Osteoblast (primary cell): ENCODE data around the gene WDR46. TPM values are rescaled to one million over a fixed set of nuclear protein-coding genes. Genes with fewer than 3 reads are reported as not detected.

Source experiments
- DNase-seq: peaks from one replicate; pipeline ENCODE4 v3.0.0; 2011; ENCODE audit warnings: low spot score, mixed read lengths; ENCODE audit not compliant: insufficient read length; ENCODE audit errors: missing footprints
- H2AFZ ChIP-seq: 2 replicates; pipeline ENCODE4 v1.6.0; 2011; ENCODE audit warnings: mild to moderate bottlenecking, low read length
- H3K27ac ChIP-seq: 2 replicates; pipeline ENCODE4 v1.5.1; 2011; ENCODE audit warnings: mild to moderate bottlenecking, low read depth, low read length, moderate library complexity
- H3K27me3 ChIP-seq: 2 replicates; pipeline ENCODE4 v1.6.0; 2012; ENCODE audit warnings: mild to moderate bottlenecking, control low read depth, inconsistent platforms, low read length, moderate library complexity; ENCODE audit not compliant: insufficient read depth
- H3K36me3 ChIP-seq: 2 replicates; pipeline ENCODE4 v1.5.1; 2011; ENCODE audit warnings: mild to moderate bottlenecking, low read length, control low read depth, moderate library complexity; ENCODE audit not compliant: insufficient read depth
- H3K4me1 ChIP-seq: 2 replicates; pipeline ENCODE4 v1.5.1; 2011; ENCODE audit warnings: mild to moderate bottlenecking, low read length, control low read depth, moderate library complexity; ENCODE audit not compliant: insufficient read depth
- H3K4me2 ChIP-seq: 2 replicates; pipeline ENCODE4 v1.6.0; 2011; ENCODE audit warnings: mild to moderate bottlenecking, low read length; ENCODE audit not compliant: insufficient read depth
- H3K4me3 ChIP-seq: fragments of 200-600 bp; sonication (generic); 3 replicates; pipeline ENCODE4 v1.5.1; 2012; ENCODE audit warnings: mild to moderate bottlenecking, low read length, inconsistent platforms; ENCODE audit not compliant: insufficient read depth
- H3K79me2 ChIP-seq: 2 replicates; pipeline ENCODE4 v1.6.0; 2012; ENCODE audit warnings: mild to moderate bottlenecking, low read length, control low read depth, inconsistent platforms; ENCODE audit not compliant: insufficient read depth
- H3K9me3 ChIP-seq: 2 replicates; pipeline ENCODE4 v1.5.1; 2011; ENCODE audit warnings: low read depth, low read length, control low read depth
- H4K20me1 ChIP-seq: 2 replicates; pipeline ENCODE4 v1.6.0; 2012; ENCODE audit warnings: mild to moderate bottlenecking, low read length, control low read depth; ENCODE audit not compliant: insufficient read depth
- CTCF ChIP-seq: IDR thresholded peaks from 2 replicates; pipeline ENCODE4 v1.5.1; 2011; ENCODE audit warnings: mild to moderate bottlenecking, low read depth, low read length, moderate library complexity; ENCODE audit errors: extremely low read depth
- total RNA-seq: library from RNA; depleted of rRNA; stranded (reverse); fragments of >200 nt; gene quantifications from 2 replicates; pipeline ENCODE4 v1.2.3, GENCODE V29; 2012

The WDR46 gene
- 85.7 and 86.9 TPM in 2 replicates for total RNA-seq

- peaks cover 18% of the 10 kb centered on the region for H3K4me1 ChIP-seq
- peak; percentile 97 for DNase-seq
- peak within 1 kb of the TSS; percentile 64 for H3K27ac ChIP-seq
- peak within 1 kb of the TSS; percentile 89 for H2AFZ ChIP-seq
- peaks cover 49% of the 10 kb centered on the region for H3K79me2 ChIP-seq
- no peaks in the 10 kb centered on the region for H3K27me3 ChIP-seq
- peaks cover 52% of the 10 kb centered on the region for H3K36me3 ChIP-seq
- H4K20me1 ChIP-seq, result no peaks in the 10 kb centered on the region
- H3K4me3 ChIP-seq, result peak within 1 kb of the TSS; percentile 86
- H3K9me3 ChIP-seq, result no peaks in the 10 kb centered on the region
- H3K4me2 ChIP-seq, result peak within 1 kb of the TSS; percentile 91
- TF ChIP-seq CTCF, result no peak
These were observed at the start of gene WDR46, which contains the start of gene PFDN6 for GRCh38 chr6:33288921-33289783. Gene WDR46 (minus strand): TSS chr6:33289239. CDS start chr6:33289170, 69 bp downstream. Gene PFDN6 (plus strand): TSS chr6:33289601. CDS start chr6:33289857, 256 bp downstream.

- H3K79me2 ChIP-seq, result no peaks in the 10 kb centered on the region
- no peaks in the 10 kb centered on the region for H3K4me1 ChIP-seq
- H3K27ac ChIP-seq, result no peak overlapping the region
- no peaks in the 10 kb centered on the region for H4K20me1 ChIP-seq
- no peak for TF ChIP-seq CTCF
- H3K4me3 ChIP-seq, result no peak overlapping the region
- no peak for DNase-seq
- H3K9me3 ChIP-seq, result no peaks in the 10 kb centered on the region
- H3K36me3 ChIP-seq, result no peaks in the 10 kb centered on the region
- H3K4me2 ChIP-seq, result no peak overlapping the region
- H3K27me3 ChIP-seq, result peaks cover 3% of the 10 kb centered on the region
- H2AFZ ChIP-seq, result no peak overlapping the region
These were observed 47.5 kb upstream of the WDR46 start for GRCh38 chr6:33336495-33336894.

- H3K4me3 ChIP-seq, result no peak overlapping the region
- peaks cover 3% of the 10 kb centered on the region for H3K27me3 ChIP-seq
- H3K27ac ChIP-seq, result no peak overlapping the region
- DNase-seq, result no peak
- H2AFZ ChIP-seq, result no peak overlapping the region
- H3K4me2 ChIP-seq, result no peak overlapping the region
- no peak for TF ChIP-seq CTCF
- H3K9me3 ChIP-seq, result no peaks in the 10 kb centered on the region
- H3K4me1 ChIP-seq, result no peaks in the 10 kb centered on the region
- H3K79me2 ChIP-seq, result no peaks in the 10 kb centered on the region
- no peaks in the 10 kb centered on the region for H4K20me1 ChIP-seq
- H3K36me3 ChIP-seq, result no peaks in the 10 kb centered on the region
These were observed 46.9 kb upstream of the WDR46 start for GRCh38 chr6:33335916-33336315.

- Histone ChIP-seq H3K36me3 (no peaks in the 10 kb centered on the region), H3K4me1 (no peaks in the 10 kb centered on the region), H3K79me2 (no peaks in the 10 kb centered on the region), H3K9me3 (no peaks in the 10 kb centered on the region), H3K27me3 (no peaks in the 10 kb centered on the region), H3K4me3 (no peak overlapping the region), H3K4me2 (no peak overlapping the region), H4K20me1 (no peaks in the 10 kb centered on the region), H3K27ac (no peak overlapping the region), H2AFZ (no peak overlapping the region)
- DNase-seq, result no peak
- no peak for TF ChIP-seq CTCF
These were observed 44.6 kb upstream of the WDR46 start for GRCh38 chr6:33333666-33334065.
